ENCODE data around the gene MAP3K2. TPM values are rescaled to one million over a fixed set of nuclear protein-coding genes. Genes with fewer than 3 reads are reported as not detected.

MAP3K2 gene
- total RNA-seq, 1 donor from 2014 or later = 22.2 TPM

GRCh38 chr2:127373362-127374083 is 14.3 kb downstream of the MAP3K2 start:
- Histone ChIP-seq H3K4me1 (peaks cover 54% of the 10 kb centered on the region), H3K27me3 (ENCODE audit: low read depth) (no peaks in the 10 kb centered on the region), H3K27ac (replicated peaks) (no peak overlapping the region), H3K36me3 (peaks cover 3% of the 10 kb centered on the region), H3K9me3 (replicated peaks) (peaks cover 38% of the 10 kb centered on the region), H3K4me3 (no peak overlapping the region)
- TF ChIP-seq CTCF (IDR thresholded peaks at IDR 0.05; ENCODE audit: borderline replicate concordance) = no peak
- intact Hi-C loops (cut with micrococcal nuclease) = no loop called here
- DNase-seq = no peak

DNA sequence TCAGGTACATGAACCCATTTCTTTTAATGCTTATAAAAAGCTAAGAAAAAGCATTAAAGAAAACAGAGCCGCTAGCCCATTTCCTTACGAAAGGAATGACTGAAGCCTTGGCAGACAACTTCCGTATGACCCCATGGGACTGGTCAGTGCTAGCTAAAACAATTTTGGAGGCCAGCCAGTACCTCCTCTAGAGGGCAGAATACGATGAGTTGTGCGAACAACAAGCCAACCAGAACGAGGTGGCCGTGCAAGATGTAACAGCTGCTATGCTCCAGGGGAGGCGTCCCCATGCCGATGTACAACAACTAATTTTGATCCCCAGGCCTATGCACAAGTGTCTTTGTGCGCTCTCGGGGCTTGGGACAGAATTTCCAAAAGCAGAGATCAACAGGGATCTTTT is 16.7 kb downstream of the MAP3K2 start:
- Histone ChIP-seq H3K4me3 (no peak overlapping the region), H3K27me3 (ENCODE audit: low read depth) (no peaks in the 10 kb centered on the region), H3K27ac (replicated peaks) (peak overlapping the region; percentile 7), H3K36me3 (no peaks in the 10 kb centered on the region), H3K4me1 (peaks cover 60% of the 10 kb centered on the region), H3K9me3 (replicated peaks) (peaks cover 32% of the 10 kb centered on the region)
- intact Hi-C loops (cut with micrococcal nuclease) = no loop called here
- peak; percentile 10 for TF ChIP-seq CTCF (IDR thresholded peaks at IDR 0.05; ENCODE audit: borderline replicate concordance)
- DNase-seq = peak; percentile 52

DNA sequence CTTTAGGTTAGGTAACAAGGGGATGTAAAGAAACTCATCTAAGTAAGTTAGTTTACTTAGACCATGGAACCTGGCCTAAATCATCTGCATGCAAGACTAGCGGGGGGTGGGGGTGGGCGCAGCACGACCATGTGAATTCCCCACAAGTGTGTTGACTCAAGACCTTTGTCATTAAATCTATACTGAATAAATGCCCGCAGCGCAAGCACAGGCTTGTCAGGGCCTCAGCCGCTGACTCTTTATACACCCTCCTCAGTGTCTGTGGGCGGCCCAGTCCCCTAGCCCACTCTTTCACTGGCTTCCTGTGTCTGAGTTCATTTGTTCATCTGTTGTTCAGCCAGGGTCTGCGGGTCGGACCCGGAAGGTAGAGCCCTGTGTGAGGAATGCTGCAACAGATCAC is 17.8 kb downstream of the MAP3K2 start:
- intact Hi-C loops (cut with micrococcal nuclease) = no loop called here
- no peak overlapping the region for H3K27ac ChIP-seq (replicated peaks)
- H3K9me3 ChIP-seq (replicated peaks) = peaks cover 32% of the 10 kb centered on the region
- TF ChIP-seq CTCF (IDR thresholded peaks at IDR 0.05; ENCODE audit: borderline replicate concordance) = no peak
- no peak overlapping the region for H3K4me3 ChIP-seq
- DNase-seq = no peak
- peaks cover 62% of the 10 kb centered on the region for H3K4me1 ChIP-seq
- no peaks in the 10 kb centered on the region for H3K36me3 ChIP-seq
- no peaks in the 10 kb centered on the region for H3K27me3 ChIP-seq (ENCODE audit: low read depth)

DNA sequence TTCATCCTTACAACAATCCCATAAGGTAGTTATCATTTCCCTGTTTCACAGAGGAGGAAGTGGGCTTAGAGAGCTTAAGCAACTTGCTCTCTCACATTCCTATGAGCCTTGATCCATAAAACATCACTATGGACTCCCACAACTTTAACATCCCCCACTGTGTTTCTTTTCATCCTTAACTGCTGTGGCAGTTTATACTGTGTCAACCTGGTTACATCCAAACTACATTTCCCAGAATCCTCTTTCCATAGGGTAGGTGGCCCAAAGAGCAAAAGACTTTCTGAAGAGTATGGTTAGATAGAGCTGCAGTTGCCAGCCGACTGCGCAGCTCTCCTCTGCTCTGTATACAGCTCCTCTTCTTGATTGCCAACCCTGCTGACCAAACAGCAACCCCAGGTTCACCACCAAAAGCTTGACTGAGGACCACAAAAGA is 22.5 kb downstream of the MAP3K2 start:
- Histone ChIP-seq H3K27me3 (ENCODE audit: low read depth) (no peaks in the 10 kb centered on the region), H3K27ac (replicated peaks) (no peak overlapping the region), H3K36me3 (no peaks in the 10 kb centered on the region), H3K4me1 (peaks cover 65% of the 10 kb centered on the region), H3K4me3 (no peak overlapping the region), H3K9me3 (replicated peaks) (peaks cover 5% of the 10 kb centered on the region)
- intact Hi-C loops (cut with micrococcal nuclease) = no loop called here
- DNase-seq = no peak
- TF ChIP-seq CTCF (IDR thresholded peaks at IDR 0.05; ENCODE audit: borderline replicate concordance) = no peak

GRCh38 chr2:127362971-127363370 is 24.8 kb downstream of the MAP3K2 start:
- DNase-seq = no peak
- no peak overlapping the region for H3K27ac ChIP-seq (replicated peaks)
- intact Hi-C loops (cut with micrococcal nuclease) = no loop called here
- H3K4me3 ChIP-seq = no peak overlapping the region
- H3K27me3 ChIP-seq (ENCODE audit: low read depth) = no peaks in the 10 kb centered on the region
- peaks cover 84% of the 10 kb centered on the region for H3K4me1 ChIP-seq
- TF ChIP-seq CTCF (IDR thresholded peaks at IDR 0.05; ENCODE audit: borderline replicate concordance) = no peak
- H3K36me3 ChIP-seq = no peaks in the 10 kb centered on the region
- H3K9me3 ChIP-seq (replicated peaks) = no peaks in the 10 kb centered on the region
